ENCODE data around the gene IGF2BP3. TPM values are rescaled to one million over a fixed set of nuclear protein-coding genes. Genes with fewer than 3 reads are reported as not detected.

IGF2BP3 gene
- total RNA-seq, 1 donor from 2014 or later = not detected

GRCh38 chr7:23476286-23477156 is 6.2 kb upstream of the IGF2BP3 start:
- intact Hi-C loops (cut with DNase I) = no loop called here

DNA sequence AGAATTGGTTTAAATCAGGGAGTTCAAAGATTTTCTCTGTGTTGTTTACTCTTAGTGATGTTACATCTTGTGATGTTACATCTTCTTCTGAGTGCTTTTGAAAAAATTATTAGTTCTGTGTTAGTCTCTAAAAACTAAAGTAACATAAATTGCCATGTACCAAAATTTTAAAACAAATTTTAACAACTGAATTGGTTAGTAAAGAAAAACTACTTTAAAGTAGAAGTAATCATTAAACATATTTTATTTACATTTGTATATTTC is 5.2 kb upstream of the IGF2BP3 start:
- H3K4me1 ChIP-seq = peaks cover 0 to 14% of the 10 kb centered on the region in 2 donors
- no peaks in the 10 kb centered on the region for H3K9me3 ChIP-seq
- no peak overlapping the region for H3K27ac ChIP-seq
- H3K27me3 ChIP-seq = peaks cover 64% of the 10 kb centered on the region
- intact Hi-C loops (cut with DNase I) = no loop called here
- no peaks in the 10 kb centered on the region for H3K36me3 ChIP-seq
- no peak for DNase-seq (ENCODE audit: low spot score in 2 of 2)
- H3K4me3 ChIP-seq = no peak overlapping the region
- TF ChIP-seq, protein P1, sequence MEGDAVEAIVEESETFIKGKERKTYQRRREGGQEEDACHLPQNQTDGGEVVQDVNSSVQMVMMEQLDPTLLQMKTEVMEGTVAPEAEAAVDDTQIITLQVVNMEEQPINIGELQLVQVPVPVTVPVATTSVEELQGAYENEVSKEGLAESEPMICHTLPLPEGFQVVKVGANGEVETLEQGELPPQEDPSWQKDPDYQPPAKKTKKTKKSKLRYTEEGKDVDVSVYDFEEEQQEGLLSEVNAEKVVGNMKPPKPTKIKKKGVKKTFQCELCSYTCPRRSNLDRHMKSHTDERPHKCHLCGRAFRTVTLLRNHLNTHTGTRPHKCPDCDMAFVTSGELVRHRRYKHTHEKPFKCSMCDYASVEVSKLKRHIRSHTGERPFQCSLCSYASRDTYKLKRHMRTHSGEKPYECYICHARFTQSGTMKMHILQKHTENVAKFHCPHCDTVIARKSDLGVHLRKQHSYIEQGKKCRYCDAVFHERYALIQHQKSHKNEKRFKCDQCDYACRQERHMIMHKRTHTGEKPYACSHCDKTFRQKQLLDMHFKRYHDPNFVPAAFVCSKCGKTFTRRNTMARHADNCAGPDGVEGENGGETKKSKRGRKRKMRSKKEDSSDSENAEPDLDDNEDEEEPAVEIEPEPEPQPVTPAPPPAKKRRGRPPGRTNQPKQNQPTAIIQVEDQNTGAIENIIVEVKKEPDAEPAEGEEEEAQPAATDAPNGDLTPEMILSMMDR (IDR thresholded peaks at IDR 0.05) = no peak

More at GRCh38 chr7:23476286-23477156, 6.2 kb upstream of the IGF2BP3 start:
- Histone ChIP-seq H3K9me3 (no peaks in the 10 kb centered on the region), H3K27me3 (peaks cover 59% of the 10 kb centered on the region), H3K4me3 (no peak overlapping the region), H3K4me1 (peaks cover 0 to 6% of the 10 kb centered on the region in 2 donors), H3K27ac (no peak overlapping the region), H3K36me3 (no peaks in the 10 kb centered on the region)
- TF ChIP-seq, protein P1 (IDR thresholded peaks at IDR 0.05) = no peak
- no peak for DNase-seq (ENCODE audit: low spot score in 2 of 2)

DNA sequence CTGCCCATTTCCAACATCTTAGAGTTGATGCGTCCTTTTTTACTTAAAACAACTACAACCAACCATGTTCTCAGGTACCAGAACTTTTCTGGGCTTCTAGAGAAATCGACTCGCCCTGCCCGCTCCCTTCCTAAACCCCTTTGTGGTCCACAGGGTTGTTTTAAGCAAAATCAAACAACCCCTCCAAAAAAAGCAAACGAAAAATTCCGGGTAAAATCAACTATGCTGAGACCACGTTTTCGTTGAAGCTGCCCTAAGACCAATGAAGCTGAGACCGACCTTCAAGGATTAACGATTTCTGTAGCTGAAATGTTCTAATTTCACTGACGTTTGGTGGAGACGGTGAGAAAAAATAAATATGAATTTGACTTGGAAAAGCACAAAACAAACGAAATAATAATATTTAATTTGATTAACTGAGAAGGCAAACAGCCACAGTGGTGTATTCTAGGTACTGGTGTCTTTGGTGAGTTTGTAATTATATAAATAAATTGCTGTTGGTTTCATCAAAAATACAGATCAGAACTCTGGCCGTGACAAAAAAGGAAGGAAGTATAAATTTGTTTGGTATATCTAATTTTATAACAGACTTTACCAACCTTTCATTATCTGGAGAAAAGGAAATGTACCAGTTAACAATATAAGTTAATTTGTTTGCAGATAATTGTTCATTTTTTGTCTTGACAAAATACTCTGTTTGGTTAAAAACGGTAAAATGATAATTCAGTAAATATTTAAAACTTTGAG is 4.7 kb upstream of the IGF2BP3 start:
- intact Hi-C loops (cut with DNase I) = loop anchor here (5.0 kb wide), 1 partner anchor 913 kb away; no protein-coding TSS in a partner anchor
- Histone ChIP-seq H3K27ac (no peak overlapping the region), H3K4me1 (peaks cover 0 to 18% of the 10 kb centered on the region in 2 donors), H3K36me3 (no peaks in the 10 kb centered on the region), H3K4me3 (no peak overlapping the region), H3K9me3 (no peaks in the 10 kb centered on the region), H3K27me3 (peaks cover 64% of the 10 kb centered on the region)
- TF ChIP-seq, protein P1 (IDR thresholded peaks at IDR 0.05) = no peak
- DNase-seq (ENCODE audit: low spot score in 2 of 2) = no peak

GRCh38 chr7:23474094-23474828 is 4.0 kb upstream of the IGF2BP3 start:
- Histone ChIP-seq H3K27ac (no peak overlapping the region), H3K36me3 (no peaks in the 10 kb centered on the region), H3K9me3 (no peaks in the 10 kb centered on the region), H3K4me1 (peaks cover 4 to 19% of the 10 kb centered on the region in 2 donors), H3K27me3 (peaks cover 70% of the 10 kb centered on the region), H3K4me3 (peak overlapping the region; percentile 17 to 35)
- DNase-seq (ENCODE audit: low spot score in 2 of 2) = peak in 1 of 2 donors; percentile 71
- TF ChIP-seq, protein P1 (IDR thresholded peaks at IDR 0.05) = no peak
- intact Hi-C loops (cut with DNase I) = loop anchor here (5.0 kb wide), 1 partner anchor 912 kb away; no protein-coding TSS in a partner anchor

DNA sequence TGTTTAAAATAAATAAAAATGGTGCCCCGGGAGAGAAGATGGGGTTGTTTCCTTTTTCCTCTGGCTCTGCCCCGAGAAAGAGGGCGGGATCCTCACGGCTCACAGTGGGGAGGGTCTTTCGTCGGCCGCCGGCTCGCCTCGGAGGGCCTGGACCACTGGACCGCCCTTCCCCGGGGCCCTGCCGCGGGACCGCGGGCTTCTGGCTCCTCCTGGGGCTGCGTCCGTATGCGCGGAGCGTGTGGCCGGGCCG is 3.5 kb upstream of the IGF2BP3 start:
- H3K9me3 ChIP-seq = no peaks in the 10 kb centered on the region
- TF ChIP-seq, protein P1 (IDR thresholded peaks at IDR 0.05) = no peak
- DNase-seq (ENCODE audit: low spot score in 2 of 2) = no peak
- peaks cover 71% of the 10 kb centered on the region for H3K27me3 ChIP-seq
- H3K4me1 ChIP-seq = peaks cover 8 to 23% of the 10 kb centered on the region in 2 donors
- intact Hi-C loops (cut with DNase I) = loop anchor here (5.0 kb wide), 1 partner anchor 911 kb away; no protein-coding TSS in a partner anchor
- H3K36me3 ChIP-seq = no peaks in the 10 kb centered on the region
- peak overlapping the region; percentile 17 to 35 for H3K4me3 ChIP-seq
- H3K27ac ChIP-seq = no peak overlapping the region

Measured in ascending aorta (tissue), 2 donors.